Fibroblast of lung (primary cell): ENCODE results near the gene SMARCD1. TPM values are rescaled to one million over a fixed set of nuclear protein-coding genes. Genes with fewer than 3 reads are reported as not detected.
A peak's percentile ranks its signal among the peaks of the same experiment; 100 is the strongest.

Source experiments
- DNase-seq, 2 donors: peaks; one replicate each; pipeline versions ENCODE4 v3.0.0 to v3.0.0-alpha.2; 2010; ENCODE audit warnings: low read depth in 2 of 2
- H2AFZ ChIP-seq: 2 replicates; pipeline ENCODE4 v1.5.1; 2012; ENCODE audit warnings: low read length, control low read depth, inconsistent platforms
- H3K27ac ChIP-seq: 2 replicates; pipeline ENCODE4 v1.5.1; 2011; ENCODE audit warnings: low read length, control low read depth; ENCODE audit not compliant: insufficient read depth
- H3K27me3 ChIP-seq: 2 replicates; pipeline ENCODE4 v1.5.1; 2011; ENCODE audit warnings: mild to moderate bottlenecking, low read length; ENCODE audit not compliant: control insufficient read depth, insufficient read depth
- H3K36me3 ChIP-seq: 2 replicates; pipeline ENCODE4 v1.5.1; 2011; ENCODE audit warnings: low read length; ENCODE audit not compliant: control insufficient read depth, insufficient read depth
- H3K4me1 ChIP-seq: 2 replicates; pipeline ENCODE4 v1.5.1; 2011; ENCODE audit warnings: low read length; ENCODE audit not compliant: control insufficient read depth, insufficient read depth; ENCODE audit errors: extremely low read depth
- H3K4me2 ChIP-seq: 2 replicates; pipeline ENCODE4 v1.5.1; 2011; ENCODE audit warnings: low read length, control low read depth; ENCODE audit not compliant: insufficient read depth; ENCODE audit errors: extremely low read depth
- H3K4me3 ChIP-seq, 4 experiments: fragments of 200-600 bp in 1 of 4; sonication (generic) in 1 of 4; replicated peaks in 1 of 4; 2 replicates each; pipeline ENCODE4 v1.5.1; 2011 to 2016; ENCODE audit warnings: low read length in 4 of 4, low read depth in 3 of 4, mild to moderate bottlenecking in 3 of 4, control low read depth in 2 of 4, inconsistent platforms in 1 of 4, mixed read lengths in 1 of 4; ENCODE audit not compliant: insufficient read depth in 1 of 4; ENCODE audit errors: control extremely low read depth in 1 of 4
- H3K79me2 ChIP-seq: 2 replicates; pipeline ENCODE4 v1.5.1; 2012; ENCODE audit warnings: mild to moderate bottlenecking, low read length, inconsistent platforms; ENCODE audit not compliant: control insufficient read depth, insufficient read depth
- H3K9ac ChIP-seq: 2 replicates; pipeline ENCODE4 v1.5.1; 2011; ENCODE audit warnings: mild to moderate bottlenecking, low read length, control low read depth; ENCODE audit not compliant: insufficient read depth
- H3K9me3 ChIP-seq: 2 replicates; pipeline ENCODE4 v1.5.1; 2012; ENCODE audit warnings: low read depth, low read length; ENCODE audit not compliant: control insufficient read depth, insufficient read depth
- H4K20me1 ChIP-seq: 2 replicates; pipeline ENCODE4 v1.5.1; 2011; ENCODE audit warnings: low read length; ENCODE audit not compliant: control insufficient read depth, insufficient read depth; ENCODE audit errors: extremely low read depth
- EZH2 ChIP-seq: IDR thresholded peaks from 2 replicates; pipeline ENCODE4 v1.5.1; 2012; ENCODE audit warnings: low read length, control low read depth, mild to moderate bottlenecking; ENCODE audit errors: missing control alignments
- polyA plus RNA-seq, 2 donors: library from polyadenylated mRNA; depleted of rRNA in 1 of 2; stranded (reverse) in 1 of 2; unstranded in 1 of 2; fragments of >200 nt; gene quantifications; 2 replicates each; pipeline ENCODE4 v1.2.1, GENCODE V29; 2011 to 2012; ENCODE audit warnings: missing spikeins in 1 of 2
- total RNA-seq: library from RNA; depleted of rRNA; stranded (reverse); fragments of >200 nt; gene quantifications from 2 replicates; pipeline ENCODE4 v1.2.1, GENCODE V29; 2014
- TF ChIP-seq, protein P1 (sequence below), 2 donors: IDR thresholded peaks in 1 of 2; conservative IDR thresholded peaks in 1 of 2; 1 replicate in 1 of 2; 2 replicates in 1 of 2; pipeline ENCODE4 v1.5.1; 2011 to 2012; ENCODE audit warnings: low read length in 2 of 2, control low read depth in 1 of 2, inconsistent platforms in 1 of 2, low read depth in 1 of 2, mild to moderate bottlenecking in 1 of 2

SMARCD1 gene
- total and polyA plus RNA-seq, 2 donors (not counting 1 experiment from before 2014, with no cell fraction given) = 30.5 to 34.3 TPM

DNA sequence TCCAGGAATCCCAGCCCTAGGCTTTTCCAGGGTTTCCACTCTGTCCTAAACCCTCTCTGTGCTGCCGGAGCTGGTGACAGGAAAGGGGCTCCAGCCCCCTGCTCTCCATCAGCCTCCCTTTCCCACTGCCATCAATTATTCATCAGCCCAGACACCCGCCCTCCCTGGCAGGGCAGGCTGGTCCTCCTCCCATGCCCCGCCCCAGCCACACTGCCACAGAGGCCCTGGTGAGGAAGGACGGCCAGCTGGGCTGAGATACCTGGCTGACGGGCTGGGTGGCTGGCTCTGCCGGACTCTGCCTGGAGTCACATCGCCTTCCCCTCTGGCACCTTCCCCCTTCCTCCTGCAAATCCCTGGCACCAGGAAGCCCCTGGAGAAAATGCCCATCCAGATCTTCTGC, 11.9 kb upstream of the SMARCD1 start:
- Histone ChIP-seq H3K27me3 (no peaks in the 10 kb centered on the region), H2AFZ (no peak overlapping the region), H3K79me2 (no peaks in the 10 kb centered on the region), H4K20me1 (no peaks in the 10 kb centered on the region), H3K4me3 (no peak overlapping the region), H3K4me1 (peaks cover 3% of the 10 kb centered on the region), H3K9ac (no peak overlapping the region), H3K36me3 (no peaks in the 10 kb centered on the region), H3K9me3 (no peaks in the 10 kb centered on the region), H3K27ac (no peak overlapping the region), H3K4me2 (no peak overlapping the region)
- DNase-seq = no peak
- TF ChIP-seq, protein P1, sequence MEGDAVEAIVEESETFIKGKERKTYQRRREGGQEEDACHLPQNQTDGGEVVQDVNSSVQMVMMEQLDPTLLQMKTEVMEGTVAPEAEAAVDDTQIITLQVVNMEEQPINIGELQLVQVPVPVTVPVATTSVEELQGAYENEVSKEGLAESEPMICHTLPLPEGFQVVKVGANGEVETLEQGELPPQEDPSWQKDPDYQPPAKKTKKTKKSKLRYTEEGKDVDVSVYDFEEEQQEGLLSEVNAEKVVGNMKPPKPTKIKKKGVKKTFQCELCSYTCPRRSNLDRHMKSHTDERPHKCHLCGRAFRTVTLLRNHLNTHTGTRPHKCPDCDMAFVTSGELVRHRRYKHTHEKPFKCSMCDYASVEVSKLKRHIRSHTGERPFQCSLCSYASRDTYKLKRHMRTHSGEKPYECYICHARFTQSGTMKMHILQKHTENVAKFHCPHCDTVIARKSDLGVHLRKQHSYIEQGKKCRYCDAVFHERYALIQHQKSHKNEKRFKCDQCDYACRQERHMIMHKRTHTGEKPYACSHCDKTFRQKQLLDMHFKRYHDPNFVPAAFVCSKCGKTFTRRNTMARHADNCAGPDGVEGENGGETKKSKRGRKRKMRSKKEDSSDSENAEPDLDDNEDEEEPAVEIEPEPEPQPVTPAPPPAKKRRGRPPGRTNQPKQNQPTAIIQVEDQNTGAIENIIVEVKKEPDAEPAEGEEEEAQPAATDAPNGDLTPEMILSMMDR (conservative IDR thresholded peaks at IDR 0.05 in 1 of 2, IDR thresholded peaks at IDR 0.05 in 1 of 2; ENCODE audit: low read depth in 1 of 2, low read length in 2 of 2) = no peak
- TF ChIP-seq EZH2 = no peak

DNA sequence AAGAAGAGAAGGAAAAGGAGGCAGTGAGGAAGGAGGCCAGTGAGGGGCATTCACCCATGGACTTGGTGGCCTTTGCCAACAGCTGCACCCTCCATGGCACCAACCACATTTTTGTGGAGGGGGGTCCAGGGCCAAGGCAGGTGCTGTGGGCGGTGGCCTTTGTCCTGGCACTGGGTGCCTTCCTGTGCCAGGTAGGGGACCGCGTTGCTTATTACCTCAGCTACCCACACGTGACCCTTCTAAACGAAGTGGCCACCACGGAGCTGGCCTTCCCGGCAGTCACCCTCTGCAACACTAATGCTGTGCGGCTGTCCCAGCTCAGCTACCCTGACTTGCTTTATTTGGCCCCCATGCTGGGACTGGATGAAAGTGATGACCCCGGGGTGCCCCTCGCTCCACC, 11.4 kb upstream of the SMARCD1 start:
- no peak for DNase-seq
- TF ChIP-seq, protein P1 (conservative IDR thresholded peaks at IDR 0.05 in 1 of 2, IDR thresholded peaks at IDR 0.05 in 1 of 2; ENCODE audit: low read depth in 1 of 2, low read length in 2 of 2) = no peak
- no peak for TF ChIP-seq EZH2
- H3K9ac ChIP-seq = no peak overlapping the region
- no peak overlapping the region for H2AFZ ChIP-seq
- H3K79me2 ChIP-seq = no peaks in the 10 kb centered on the region
- H3K27ac ChIP-seq = no peak overlapping the region
- no peak overlapping the region for H3K4me2 ChIP-seq
- no peaks in the 10 kb centered on the region for H3K36me3 ChIP-seq
- no peak overlapping the region for H3K4me3 ChIP-seq
- H3K9me3 ChIP-seq = no peaks in the 10 kb centered on the region
- no peaks in the 10 kb centered on the region for H4K20me1 ChIP-seq
- peaks cover 3% of the 10 kb centered on the region for H3K4me1 ChIP-seq
- H3K27me3 ChIP-seq = no peaks in the 10 kb centered on the region

DNA sequence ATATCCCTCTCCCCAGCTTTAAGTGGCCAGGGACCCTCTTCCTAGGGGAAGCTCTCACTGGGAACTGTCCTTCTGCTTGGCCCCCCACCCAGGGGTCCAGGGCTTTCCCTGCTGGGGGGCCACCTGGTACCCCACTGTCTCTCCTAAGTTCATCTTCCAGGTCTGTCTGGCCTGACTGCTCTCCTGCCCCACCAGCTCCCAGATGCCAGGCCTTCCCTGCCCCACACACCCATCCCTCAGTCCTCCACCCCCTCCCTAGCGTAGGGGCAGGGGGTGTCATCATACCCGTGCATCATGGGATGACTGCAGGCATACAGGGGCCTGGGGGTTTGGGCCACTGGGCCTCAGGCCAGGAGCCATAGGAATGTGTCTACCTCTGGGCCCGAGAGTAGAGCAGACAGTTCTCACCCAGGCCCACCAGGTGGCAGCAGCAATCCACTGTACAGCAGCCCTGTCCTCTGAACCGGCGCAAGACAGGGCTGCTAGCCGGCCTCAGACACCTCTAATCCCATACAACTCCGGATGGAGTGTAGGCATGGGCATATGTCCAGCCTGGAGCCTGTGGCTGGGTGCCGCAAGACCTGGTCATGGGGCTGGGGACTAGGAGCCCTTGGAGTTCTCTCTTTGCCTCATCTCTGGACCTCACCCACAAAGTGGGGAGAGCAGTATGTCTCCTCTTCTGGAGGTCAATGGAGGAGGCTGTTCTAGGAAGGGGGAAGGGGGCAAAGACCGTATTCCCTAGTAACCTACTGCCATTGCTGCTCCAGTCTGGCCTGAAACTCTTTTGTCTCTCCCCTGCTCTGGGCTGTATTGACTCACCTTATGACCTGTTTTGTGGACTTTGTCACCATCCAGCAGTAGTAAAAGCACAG, 10.0 kb upstream of the SMARCD1 start:
- TF ChIP-seq EZH2 = no peak
- TF ChIP-seq, protein P1 (conservative IDR thresholded peaks at IDR 0.05 in 1 of 2, IDR thresholded peaks at IDR 0.05 in 1 of 2; ENCODE audit: low read depth in 1 of 2, low read length in 2 of 2) = peak; percentile 80 to 84

More for the DNA sequence above, 10.0 kb upstream of the SMARCD1 start:
- Histone ChIP-seq H3K4me1 (peaks cover 3% of the 10 kb centered on the region), H3K4me2 (peak overlapping the region; percentile 37), H3K9me3 (no peaks in the 10 kb centered on the region), H4K20me1 (no peaks in the 10 kb centered on the region), H3K27ac (no peak overlapping the region), H2AFZ (no peak overlapping the region), H3K27me3 (no peaks in the 10 kb centered on the region), H3K4me3 (no peak overlapping the region), H3K79me2 (no peaks in the 10 kb centered on the region), H3K36me3 (no peaks in the 10 kb centered on the region), H3K9ac (no peak overlapping the region)
- DNase-seq = peak; percentile 69 to 83
